AG04450 (cell line): ENCODE measurements around the gene PSAP. TPM values are rescaled to one million over a fixed set of nuclear protein-coding genes. Genes with fewer than 3 reads are reported as not detected.

Source experiments
- CTCF ChIA-PET: fragments of 300-600, 350-600 bp; formaldehyde crosslinking; extraction: SDS; loops from one replicate; lab custom pipeline; 2022; ENCODE audit warnings: antibody characterized with exemption, inconsistent platforms; lab: Charles Lee
- POLR2A ChIA-PET: fragments of 350-600 bp; formaldehyde crosslinking; extraction: SDS; loops from one replicate; lab custom pipeline; 2021; ENCODE audit warnings: antibody characterized with exemption, inconsistent platforms; lab: Yijun Ruan, JAX
- DNase-seq: peaks from one replicate; pipeline ENCODE4 v3.0.0-alpha.2; 2011; ENCODE audit warnings: low read depth, low spot score
- H3K27ac ChIP-seq: one replicate; pipeline ENCODE4 v1.5.1; 2012; ENCODE audit warnings: low read depth, low read length, control low read depth
- H3K27me3 ChIP-seq: one replicate; pipeline ENCODE4 v1.6.0; 2012; ENCODE audit warnings: low read length; ENCODE audit not compliant: control insufficient read depth, insufficient read depth
- H3K4me3 ChIP-seq: 2 replicates; pipeline ENCODE4 v1.5.1; 2011; ENCODE audit warnings: mild to moderate bottlenecking, low read depth, low read length, control low read depth
- H3K9me3 ChIP-seq: 2 replicates; pipeline ENCODE4 v1.5.1; 2012; ENCODE audit warnings: low read length; ENCODE audit not compliant: control insufficient read depth, insufficient read depth
- polyA plus RNA-seq: library from polyadenylated mRNA; depleted of rRNA; stranded (reverse); fragments of >200 nt; gene quantifications from 2 replicates; pipeline ENCODE4 v1.2.3, GENCODE V29; 2011
- TF ChIP-seq, protein P1 (sequence below): IDR thresholded peaks from 2 replicates; pipeline ENCODE4 v1.5.1; 2011; ENCODE audit warnings: low read depth, low read length, control low read depth, inconsistent platforms

Gene PSAP
- polyA plus RNA-seq, 1 experiment: 1,594 TPM

DNA sequence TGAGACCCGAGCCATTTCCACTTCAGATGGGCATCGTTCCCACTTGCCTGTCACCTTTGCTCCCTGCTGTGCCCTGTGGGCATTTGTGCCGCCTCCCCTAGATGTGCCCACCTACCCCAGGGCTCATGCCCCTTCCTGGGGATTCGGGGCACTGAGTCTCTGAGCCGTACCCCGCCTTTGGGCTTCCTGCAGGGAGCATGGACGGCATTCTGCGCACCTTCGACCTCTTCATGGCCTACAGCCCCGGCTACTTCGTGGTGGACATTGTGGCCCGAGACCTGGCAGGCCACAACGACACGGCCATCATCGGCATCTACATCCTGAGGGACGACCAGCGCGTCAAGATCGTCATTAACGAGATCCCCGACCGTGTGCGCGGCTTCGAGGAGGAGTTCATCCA lies 41.4 kb downstream of the PSAP start:
- Histone ChIP-seq H3K27me3 (peaks cover 17% of the 10 kb centered on the region), H3K27ac (no peak overlapping the region), H3K4me3 (no peak overlapping the region), H3K9me3 (no peaks in the 10 kb centered on the region; the same call in 1 of the 2 replicates)
- ChIA-PET CTCF (interaction anchor here (0.6 to 0.7 kb wide), 2 partner anchors 147 to 540 kb away, joined by 3 to 10 read pairs; no protein-coding TSS in a partner anchor), POLR2A (interaction anchor here (0.7 kb wide), 1 partner anchor 159 kb away, joined by 4 read pairs; no protein-coding TSS in a partner anchor)
- no peak for DNase-seq
- TF ChIP-seq, protein P1, sequence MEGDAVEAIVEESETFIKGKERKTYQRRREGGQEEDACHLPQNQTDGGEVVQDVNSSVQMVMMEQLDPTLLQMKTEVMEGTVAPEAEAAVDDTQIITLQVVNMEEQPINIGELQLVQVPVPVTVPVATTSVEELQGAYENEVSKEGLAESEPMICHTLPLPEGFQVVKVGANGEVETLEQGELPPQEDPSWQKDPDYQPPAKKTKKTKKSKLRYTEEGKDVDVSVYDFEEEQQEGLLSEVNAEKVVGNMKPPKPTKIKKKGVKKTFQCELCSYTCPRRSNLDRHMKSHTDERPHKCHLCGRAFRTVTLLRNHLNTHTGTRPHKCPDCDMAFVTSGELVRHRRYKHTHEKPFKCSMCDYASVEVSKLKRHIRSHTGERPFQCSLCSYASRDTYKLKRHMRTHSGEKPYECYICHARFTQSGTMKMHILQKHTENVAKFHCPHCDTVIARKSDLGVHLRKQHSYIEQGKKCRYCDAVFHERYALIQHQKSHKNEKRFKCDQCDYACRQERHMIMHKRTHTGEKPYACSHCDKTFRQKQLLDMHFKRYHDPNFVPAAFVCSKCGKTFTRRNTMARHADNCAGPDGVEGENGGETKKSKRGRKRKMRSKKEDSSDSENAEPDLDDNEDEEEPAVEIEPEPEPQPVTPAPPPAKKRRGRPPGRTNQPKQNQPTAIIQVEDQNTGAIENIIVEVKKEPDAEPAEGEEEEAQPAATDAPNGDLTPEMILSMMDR: no peak

DNA sequence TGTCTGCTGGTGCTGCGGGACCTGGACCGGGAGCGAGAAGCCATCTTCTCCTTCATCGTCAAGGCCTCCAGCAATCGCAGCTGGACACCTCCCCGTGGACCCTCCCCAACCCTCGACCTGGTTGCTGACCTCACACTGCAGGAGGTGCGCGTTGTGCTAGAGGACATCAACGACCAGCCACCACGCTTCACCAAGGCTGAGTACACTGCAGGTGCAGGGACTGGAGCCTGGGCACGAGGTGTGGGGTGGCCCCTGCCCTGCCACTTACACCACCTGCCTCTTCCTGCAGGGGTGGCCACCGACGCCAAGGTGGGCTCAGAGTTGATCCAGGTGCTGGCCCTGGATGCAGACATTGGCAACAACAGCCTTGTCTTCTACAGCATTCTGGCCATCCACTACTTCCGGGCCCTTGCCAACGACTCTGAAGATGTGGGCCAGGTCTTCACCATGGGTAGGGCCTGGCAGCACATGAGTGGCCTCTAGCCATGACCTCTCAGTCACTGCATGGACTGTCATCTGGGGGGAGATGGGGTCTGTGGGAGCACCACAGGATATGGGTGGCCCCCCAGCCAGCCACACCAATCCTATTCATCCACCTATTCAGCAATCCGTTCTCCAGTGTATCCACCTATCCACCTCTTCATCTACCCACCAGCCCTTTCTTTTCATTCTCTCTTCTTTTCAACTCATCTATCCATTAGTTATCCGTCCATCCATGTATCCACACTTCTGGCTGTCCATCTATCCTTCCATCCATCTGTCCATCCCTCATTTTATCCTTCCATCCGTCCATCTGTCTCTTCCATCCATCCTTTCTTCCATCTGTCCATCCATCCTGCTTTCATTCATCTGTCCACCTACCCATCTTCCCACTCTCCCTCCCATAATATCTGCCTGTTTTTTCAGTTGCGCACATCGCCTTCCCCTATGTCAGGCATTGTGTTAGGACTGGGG lies 43.2 kb downstream of the PSAP start:
- POLR2A ChIA-PET: interaction anchor here (1.1 kb wide), 1 partner anchor 44 kb away, joined by 15 read pairs; no protein-coding TSS in a partner anchor
- DNase-seq: no peak
- peaks cover 20% of the 10 kb centered on the region for H3K27me3 ChIP-seq
- H3K9me3 ChIP-seq: no peaks in the 10 kb centered on the region; the same call in 1 of the 2 replicates
- no peak overlapping the region for H3K27ac ChIP-seq
- CTCF ChIA-PET: interaction anchor here (0.5 kb wide), 1 partner anchor 42 kb away, joined by 3 read pairs; no protein-coding TSS in a partner anchor
- TF ChIP-seq, protein P1: no peak
- H3K4me3 ChIP-seq: no peak overlapping the region

DNA sequence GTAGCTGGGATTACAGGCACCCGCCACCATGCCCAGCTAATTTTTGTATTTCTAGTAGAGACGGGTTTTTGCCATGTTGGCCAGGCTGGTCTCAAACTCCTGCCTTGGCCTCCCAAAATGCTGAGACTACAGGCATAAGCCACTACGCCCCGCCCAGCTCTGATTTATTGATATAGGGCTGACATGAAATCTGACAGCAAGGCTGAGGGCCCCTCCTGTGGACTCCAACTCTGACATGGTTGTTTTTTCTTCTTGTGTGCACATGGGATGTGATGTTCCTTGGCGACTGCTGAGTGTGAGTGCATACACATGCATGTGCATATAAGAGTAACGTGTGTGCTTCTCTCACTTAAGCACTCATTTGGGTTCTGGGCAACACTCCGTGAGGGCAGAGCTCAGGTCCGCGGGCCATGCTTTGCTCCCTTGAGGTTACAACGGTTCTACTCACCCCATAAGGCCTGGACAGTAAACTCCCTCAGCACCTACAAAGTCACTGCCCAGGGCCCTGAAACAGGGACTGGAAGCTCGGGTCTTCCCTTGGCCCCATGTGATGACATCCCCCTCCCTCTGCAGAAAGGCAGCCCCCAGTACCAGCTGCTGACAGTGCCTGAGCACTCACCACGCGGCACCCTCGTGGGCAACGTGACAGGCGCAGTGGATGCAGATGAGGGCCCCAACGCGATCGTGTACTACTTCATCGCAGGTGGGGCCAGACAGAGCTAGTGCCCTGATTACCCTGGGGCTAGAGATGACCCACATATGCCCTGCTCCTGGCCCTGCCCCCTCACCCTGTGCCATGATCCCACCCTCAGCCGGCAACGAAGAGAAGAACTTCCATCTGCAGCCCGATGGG lies 44.1 kb downstream of the PSAP start:
- ChIA-PET CTCF (interaction anchor here (2.0 kb wide), 1 partner anchor 111 kb away, joined by 7 read pairs; no protein-coding TSS in a partner anchor), POLR2A (no interaction called here)
- TF ChIP-seq, protein P1: no peak
- peaks cover 20% of the 10 kb centered on the region for H3K27me3 ChIP-seq
- DNase-seq: no peak
- no peaks in the 10 kb centered on the region; the same call in 1 of the 2 replicates for H3K9me3 ChIP-seq
- H3K27ac ChIP-seq: no peak overlapping the region
- no peak overlapping the region for H3K4me3 ChIP-seq

DNA sequence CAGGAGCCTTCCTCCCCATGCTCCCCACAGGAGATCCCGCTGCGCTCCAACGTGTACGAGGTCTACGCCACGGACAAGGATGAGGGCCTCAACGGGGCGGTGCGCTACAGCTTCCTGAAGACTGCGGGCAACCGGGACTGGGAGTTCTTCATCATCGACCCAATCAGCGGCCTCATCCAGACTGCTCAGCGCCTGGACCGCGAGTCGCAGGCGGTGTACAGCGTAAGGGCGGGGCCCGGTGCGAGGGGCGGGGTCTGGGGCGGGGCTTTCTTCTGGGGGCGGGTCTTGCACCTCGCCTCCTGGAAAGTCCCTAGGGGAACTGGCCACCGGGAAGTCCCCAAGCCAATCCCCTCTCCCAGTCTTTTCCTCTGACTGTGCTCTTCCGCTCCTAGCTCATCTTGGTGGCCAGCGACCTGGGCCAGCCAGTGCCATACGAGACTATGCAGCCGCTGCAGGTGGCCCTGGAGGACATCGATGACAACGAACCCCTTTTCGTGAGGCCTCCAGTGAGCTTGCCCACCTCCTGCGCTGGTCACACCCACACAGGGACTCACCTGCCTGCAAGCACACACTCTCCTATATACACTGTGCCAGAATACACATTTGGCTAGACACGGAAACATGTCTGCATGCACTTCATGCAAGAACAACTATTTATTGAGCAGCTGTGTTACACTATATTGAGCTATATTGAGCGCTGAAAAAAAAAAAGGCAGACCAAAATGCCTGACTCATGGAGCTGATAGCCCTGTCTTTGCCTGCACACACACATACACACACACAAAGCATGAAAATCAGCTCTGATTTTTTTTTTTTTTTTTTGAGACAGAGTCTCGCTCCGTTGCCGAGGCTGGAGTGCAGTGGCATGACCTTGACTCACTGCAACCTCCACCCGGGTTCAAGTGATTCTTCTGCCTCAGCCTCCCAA lies 45.0 kb downstream of the PSAP start:
- POLR2A ChIA-PET: no interaction called here
- DNase-seq: no peak
- Histone ChIP-seq H3K4me3 (no peak overlapping the region), H3K27me3 (peaks cover 22% of the 10 kb centered on the region), H3K27ac (no peak overlapping the region), H3K9me3 (no peaks in the 10 kb centered on the region; the same call in 1 of the 2 replicates)
- TF ChIP-seq, protein P1: no peak
- CTCF ChIA-PET: interaction anchor here (1.0 to 2.0 kb wide), 3 partner anchors 9 to 110 kb away, joined by 3 to 7 read pairs (median 4); no protein-coding TSS in a partner anchor
